Fibroblast of skin of left quadriceps (primary cell): ENCODE measurements around the gene ANKRD11.
"Not testable (repeated sequence)": the region's sequence is repeated elsewhere in the genome, so short reads cannot be mapped to it uniquely, and the experiment has no call there.

Source experiments
- DNase-seq, 2 experiments: peaks; one replicate each; pipeline ENCODE4 v3.0.0-alpha.2; 2013; ENCODE audit warnings: low read depth in 2 of 2

The ANKRD11 gene

GRCh38 chr16:89452925-89453324 lies 37.4 kb downstream of the ANKRD11 start:
- DNase-seq: no peak

GRCh38 chr16:89452241-89452640 lies 38.1 kb downstream of the ANKRD11 start:
- no peak for DNase-seq

GRCh38 chr16:89450537-89450936 lies 39.8 kb downstream of the ANKRD11 start:
- no peak for DNase-seq

GRCh38 chr16:89449726-89450335 lies 40.5 kb downstream of the ANKRD11 start:
- DNase-seq: no peak

- DNase-seq: no peak
Measured at GRCh38 chr16:89448656-89449055, 41.7 kb downstream of the ANKRD11 start.

- DNase-seq: no peak
Measured at GRCh38 chr16:89446975-89447293, 43.4 kb downstream of the ANKRD11 start.

- DNase-seq: no peak
Measured at GRCh38 chr16:89446136-89446974, 44.0 kb downstream of the ANKRD11 start.

GRCh38 chr16:89445166-89445565 lies 45.2 kb downstream of the ANKRD11 start:
- no peak for DNase-seq

GRCh38 chr16:89444728-89445127 lies 45.6 kb downstream of the ANKRD11 start:
- no peak for DNase-seq

- no peak for DNase-seq
Measured at GRCh38 chr16:89444151-89444723, 46.1 kb downstream of the ANKRD11 start.

- no peak for DNase-seq
Measured at GRCh38 chr16:89443727-89444084, 46.7 kb downstream of the ANKRD11 start.

- peak; percentile 13 to 16 for DNase-seq
Measured at GRCh38 chr16:89442990-89443726, 47.2 kb downstream of the ANKRD11 start.

- no peak for DNase-seq
Measured at GRCh38 chr16:89442588-89442987, 47.8 kb downstream of the ANKRD11 start.

GRCh38 chr16:89439659-89440058 lies 50.7 kb downstream of the ANKRD11 start:
- DNase-seq: no peak

- no peak for DNase-seq
Measured at GRCh38 chr16:89437991-89438390, 52.4 kb downstream of the ANKRD11 start.

- DNase-seq: no peak
Measured at GRCh38 chr16:89437251-89437987, 52.9 kb downstream of the ANKRD11 start.

GRCh38 chr16:89436366-89436765 lies 54.0 kb downstream of the ANKRD11 start:
- DNase-seq: no peak

- DNase-seq: not testable (repeated sequence)
Measured at GRCh38 chr16:89435059-89435458, 55.3 kb downstream of the ANKRD11 start.

GRCh38 chr16:89434490-89434889 lies 55.9 kb downstream of the ANKRD11 start:
- no peak for DNase-seq

- DNase-seq: not testable (repeated sequence)
Measured at GRCh38 chr16:89433363-89433984, 56.9 kb downstream of the ANKRD11 start.

GRCh38 chr16:89431630-89432029 lies 58.7 kb downstream of the ANKRD11 start:
- no peak for DNase-seq
